H1 (cell line): ENCODE data around the gene MTIF3. TPM values are rescaled to one million over a fixed set of nuclear protein-coding genes. Genes with fewer than 3 reads are reported as not detected.

Experiments used
- CTCF ChIA-PET: fragments of 300-600 bp; sonication (Branson Sonifier 250); formaldehyde crosslinking; loops from one replicate; lab custom pipeline; 2021; ENCODE audit not compliant: partially characterized antibody; lab: Charles Lee
- POLR2A ChIA-PET: fragments of 300-600 bp; sonication (Branson Sonifier 250); formaldehyde crosslinking; loops from one replicate; lab custom pipeline; 2021; ENCODE audit warnings: inconsistent platforms; ENCODE audit not compliant: partially characterized antibody; lab: Charles Lee
- DNase-seq, 2 experiments: peaks; one replicate each; pipeline versions ENCODE4 v3.0.0 to v3.0.0-alpha.2; 2010 to 2022; ENCODE audit warnings: low spot score in 2 of 2, low read depth in 1 of 2, mixed read lengths in 1 of 2
- FAIRE-seq: peaks from 2 replicates; lab custom pipeline; 2011; peaks lifted over from hg19 to GRCh38; lab: Jason Lieb, UNC
- H2AFZ ChIP-seq: 2 replicates; pipeline ENCODE4 v1.8.1; 2012; ENCODE audit warnings: low read length, inconsistent platforms
- H2AK5ac ChIP-seq: 2 replicates; pipeline ENCODE4 v1.6.1; 2013; ENCODE audit warnings: low read depth, low read length
- H2BK120ac ChIP-seq: replicated peaks from 2 replicates; pipeline ENCODE3; 2013; ENCODE audit warnings: low read depth, low read length, inconsistent platforms
- H2BK12ac ChIP-seq: 2 replicates; pipeline ENCODE4 v1.6.1; 2013; ENCODE audit warnings: low read depth, low read length
- H2BK15ac ChIP-seq: 2 replicates; pipeline ENCODE4 v1.6.1; 2013; ENCODE audit warnings: low read length
- H2BK20ac ChIP-seq: 2 replicates; pipeline ENCODE4 v1.6.1; 2013; ENCODE audit warnings: low read length
- H2BK5ac ChIP-seq: 2 replicates; pipeline ENCODE4 v1.6.1; 2013; ENCODE audit warnings: low read depth, low read length
- H3K14ac ChIP-seq: 2 replicates; pipeline ENCODE4 v1.6.1; 2013; ENCODE audit warnings: inconsistent platforms; ENCODE audit not compliant: insufficient read length
- H3K18ac ChIP-seq: 2 replicates; pipeline ENCODE4 v1.6.1; 2013; ENCODE audit warnings: low read length; ENCODE audit errors: extremely low read depth
- H3K23ac ChIP-seq: 2 replicates; pipeline ENCODE4 v1.6.1; 2013; ENCODE audit warnings: inconsistent platforms; ENCODE audit not compliant: insufficient read length
- H3K23me2 ChIP-seq: 2 replicates; pipeline ENCODE4 v1.6.1; 2013; ENCODE audit warnings: low read depth, low read length
- H3K27ac ChIP-seq: 2 replicates; pipeline ENCODE4 v1.6.1; 2011; ENCODE audit warnings: low read depth, low read length, inconsistent platforms
- H3K27me3 ChIP-seq, 4 experiments: replicated peaks in 1 of 4; 1 replicate in 1 of 4; 2 replicates in 3 of 4; pipeline versions ENCODE4 v1.6.1 to v1.8.1; 2011 to 2013; ENCODE audit warnings: low read length in 3 of 4, mild to moderate bottlenecking in 3 of 4, inconsistent platforms in 2 of 4, mixed read lengths in 2 of 4, moderate library complexity in 1 of 4; ENCODE audit not compliant: control insufficient read depth in 3 of 4, insufficient read depth in 3 of 4; ENCODE audit errors: extremely low read depth in 1 of 4
- H3K36me3 ChIP-seq, 4 experiments: 2 replicates each; pipeline versions ENCODE4 v1.6.1 to v1.8.1; 2011 to 2013; ENCODE audit warnings: mild to moderate bottlenecking in 4 of 4, low read length in 3 of 4, moderate library complexity in 2 of 4, control low read depth in 1 of 4, inconsistent platforms in 1 of 4; ENCODE audit not compliant: insufficient read depth in 4 of 4, control insufficient read depth in 2 of 4
- H3K4ac ChIP-seq: replicated peaks from 2 replicates; pipeline ENCODE3; 2013; ENCODE audit warnings: low read length, low read depth, mixed read lengths, inconsistent platforms; ENCODE audit not compliant: insufficient read length
- H3K4me1 ChIP-seq, 4 experiments: replicated peaks in 1 of 4; 1 replicate in 1 of 4; 2 replicates in 3 of 4; pipeline versions ENCODE4 v1.6.1 to v1.8.1; 2011 to 2013; ENCODE audit warnings: low read length in 3 of 4, inconsistent platforms in 2 of 4, mixed read lengths in 1 of 4; ENCODE audit not compliant: insufficient read depth in 4 of 4, control insufficient read depth in 3 of 4
- H3K4me2 ChIP-seq, 2 experiments: 2 replicates each; pipeline versions ENCODE4 v1.6.1 to v1.8.1; 2011 to 2013; ENCODE audit warnings: low read depth in 2 of 2, low read length in 2 of 2, control low read depth in 1 of 2, inconsistent platforms in 1 of 2, mild to moderate bottlenecking in 1 of 2; ENCODE audit not compliant: insufficient read depth in 1 of 2
- H3K4me3 ChIP-seq, 4 experiments: fragments of 200-600, 300-600 bp in 1 of 4; sonication (generic), shearing (Covaris generic), sonication (Bioruptor Twin) in 1 of 4; 2 replicates each; pipeline versions ENCODE4 v1.5.1 to v1.8.1; 2011 to 2016; ENCODE audit warnings: low read length in 4 of 4, low read depth in 3 of 4, control low read depth in 2 of 4, inconsistent platforms in 2 of 4, mild to moderate bottlenecking in 2 of 4, mixed read lengths in 1 of 4, moderate library complexity in 1 of 4; ENCODE audit not compliant: insufficient read depth in 2 of 4; ENCODE audit errors: extremely low read depth in 1 of 4
- H3K56ac ChIP-seq: replicated peaks from 2 replicates; pipeline ENCODE3; 2013; ENCODE audit warnings: low read depth, mild to moderate bottlenecking, mixed read lengths, low read length, inconsistent platforms; ENCODE audit not compliant: insufficient read length
- H3K79me1 ChIP-seq: 2 replicates; pipeline ENCODE4 v1.6.1; 2013; ENCODE audit warnings: low read depth, low read length, control low read depth
- H3K79me2 ChIP-seq, 2 experiments: 2 replicates each; pipeline versions ENCODE4 v1.6.1 to v1.8.1; 2012 to 2013; ENCODE audit warnings: low read length in 2 of 2, mild to moderate bottlenecking in 2 of 2, inconsistent platforms in 1 of 2; ENCODE audit not compliant: insufficient read depth in 2 of 2, control insufficient read depth in 1 of 2
- H3K9ac ChIP-seq, 4 experiments: replicated peaks in 1 of 4; 1 replicate in 1 of 4; 2 replicates in 3 of 4; pipeline versions ENCODE4 v1.6.1 to v1.8.1; 2011 to 2013; ENCODE audit warnings: low read depth in 3 of 4, low read length in 3 of 4, control low read depth in 2 of 4, mild to moderate bottlenecking in 2 of 4, moderate library complexity in 2 of 4, inconsistent platforms in 1 of 4; ENCODE audit errors: extremely low read depth in 1 of 4
- H3K9me3 ChIP-seq, 2 experiments: 2 replicates each; pipeline versions ENCODE4 v1.6.1 to v1.8.1; 2012 to 2013; ENCODE audit warnings: mild to moderate bottlenecking in 2 of 2, moderate library complexity in 2 of 2, control low read depth in 1 of 2, inconsistent platforms in 1 of 2, low read depth in 1 of 2, low read length in 1 of 2, mixed read lengths in 1 of 2; ENCODE audit not compliant: insufficient read depth in 2 of 2
- H4K20me1 ChIP-seq, 2 experiments: replicated peaks in 1 of 2; 2 replicates each; pipeline versions ENCODE3 to v1.8.1; 2011 to 2013; ENCODE audit warnings: inconsistent platforms in 2 of 2, low read length in 2 of 2, mild to moderate bottlenecking in 1 of 2; ENCODE audit not compliant: insufficient read depth in 2 of 2, control insufficient read depth in 1 of 2
- H4K5ac ChIP-seq: 2 replicates; pipeline ENCODE4 v1.6.1; 2013; ENCODE audit warnings: low read length, low read depth, mixed read lengths, inconsistent platforms; ENCODE audit not compliant: insufficient read length
- H4K8ac ChIP-seq: 2 replicates; pipeline ENCODE4 v1.8.0; 2013; ENCODE audit warnings: mild to moderate bottlenecking, moderate library complexity, low read length, inconsistent platforms; ENCODE audit not compliant: insufficient read depth; ENCODE audit errors: extremely low read depth
- H4K91ac ChIP-seq: replicated peaks from 2 replicates; pipeline ENCODE3; 2013; ENCODE audit warnings: low read length, mixed read lengths, inconsistent platforms; ENCODE audit not compliant: insufficient read length
- BCL11A ChIP-seq, 2 experiments: IDR thresholded peaks; one replicate each; pipeline ENCODE4 v1.6.1; 2011; ENCODE audit warnings: low read depth in 2 of 2, low read length in 2 of 2, mild to moderate bottlenecking in 2 of 2
- HDAC6 ChIP-seq: IDR thresholded peaks from one replicate; pipeline ENCODE4 v1.7.1; 2012; ENCODE audit warnings: low read depth, mild to moderate bottlenecking, inconsistent platforms, low read length, moderate library complexity
- MAX ChIP-seq: IDR thresholded peaks from 2 replicates; pipeline ENCODE4 v1.6.1; 2012; ENCODE audit warnings: inconsistent platforms
- POLR2A ChIP-seq, 2 experiments: IDR thresholded peaks; 1 replicate in 1 of 2; 2 replicates in 1 of 2; pipeline ENCODE4 v1.6.1; 2011; ENCODE audit warnings: low read depth in 2 of 2, low read length in 2 of 2, mild to moderate bottlenecking in 2 of 2; ENCODE audit errors: control extremely low read depth in 1 of 2
- RAD21 ChIP-seq, 2 experiments: IDR thresholded peaks in 1 of 2; conservative IDR thresholded peaks in 1 of 2; 2 replicates each; pipeline ENCODE4 v1.6.1; 2011; ENCODE audit warnings: low read depth in 2 of 2, low read length in 2 of 2, improper control_type of control experiment in 1 of 2, inconsistent platforms in 1 of 2, mild to moderate bottlenecking in 1 of 2, moderate library complexity in 1 of 2
- RNF2 ChIP-seq: fragments of 200-900, 300-1000 bp; sonication (generic); IDR thresholded peaks from 2 replicates; pipeline ENCODE4 v1.7.1; 2016; ENCODE audit warnings: borderline replicate concordance, low read depth, mild to moderate bottlenecking, antibody characterized with exemption, low read length; ENCODE audit not compliant: poor library complexity, severe bottlenecking; ENCODE audit errors: missing control alignments
- SIRT6 ChIP-seq: IDR thresholded peaks from one replicate; pipeline ENCODE4 v1.7.1; 2012; ENCODE audit warnings: low read length, inconsistent platforms
- SP4 ChIP-seq: IDR thresholded peaks from 2 replicates; pipeline ENCODE4 v1.6.1; 2012; ENCODE audit warnings: low read length, inconsistent platforms
- TCF12 ChIP-seq: IDR thresholded peaks from 2 replicates; pipeline ENCODE4 v1.6.1; 2011; ENCODE audit warnings: low read depth, mild to moderate bottlenecking, low read length
- TEAD4 ChIP-seq: IDR thresholded peaks from 2 replicates; pipeline ENCODE4 v1.6.1; 2012; ENCODE audit warnings: low read depth, low read length, inconsistent platforms, mixed read lengths
- WGBS, 2 experiments: shearing (Covaris generic) in 1 of 2; methylation state at CpG; one replicate each; pipeline versions ENCODE4 v1.1.6 to v1.1.7; 2013 to 2015; ENCODE audit warnings: low lambda C conversion rate in 2 of 2, mixed read lengths in 2 of 2, inconsistent platforms in 1 of 2, low coverage in 1 of 2, missing lambda C conversion rate in 1 of 2; ENCODE audit not compliant: insufficient replicate concordance in 2 of 2, insufficient coverage in 1 of 2, insufficient read length in 1 of 2; ENCODE audit errors: extremely low coverage in 1 of 2, missing lambda C conversion rate in 1 of 2; 5-methylcytosine and 5-hydroxymethylcytosine counted together
- polyA plus RNA-seq, 7 experiments: library from polyadenylated mRNA; depleted of rRNA in 3 of 7; stranded (reverse) in 5 of 7; unstranded in 2 of 7; fragments of >200 nt in 5 of 7; fragments of 200-250 nt in 2 of 7; gene quantifications; 1 replicate in 5 of 7; 2 replicates in 1 of 7; 4 replicates in 1 of 7; pipeline versions ENCODE4 v1.2.1 to v1.2.3, GENCODE V29; 2011 to 2013; ENCODE audit warnings: missing spikeins in 2 of 7, mixed read lengths in 2 of 7
- total RNA-seq: library from RNA; stranded (reverse); fragmentation: NEBNext Ultra II Directional; extraction: Animal tissue kit (Norgen Biotek cat#: 25700); gene quantifications from 2 replicates; pipeline ENCODE4 v1.2.1, GENCODE V29; 2021

Gene MTIF3
- total and polyA plus RNA-seq, 2 of the 8 experiments (the other 6 are each of a cell fraction or from before 2014, with no cell fraction given), result 29.4 to 36.4 TPM

GRCh38 chr13:27393101-27393500, 57.3 kb downstream of the MTIF3 start:
- Histone ChIP-seq H2BK20ac (no peak overlapping the region), H2BK5ac (no peak overlapping the region), H3K4ac (no peak overlapping the region), H3K23ac (no peak overlapping the region), H3K79me1 (no peaks in the 10 kb centered on the region), H2BK12ac (no peak overlapping the region), H3K23me2 (no peaks in the 10 kb centered on the region), H3K4me3 (no peak overlapping the region), H3K18ac (no peak overlapping the region), H4K91ac (no peak overlapping the region), H3K9ac (no peak overlapping the region), H3K56ac (no peak overlapping the region), H2AK5ac (no peak overlapping the region), H4K20me1 (no peaks in the 10 kb centered on the region), H3K27ac (no peak overlapping the region), H2AFZ (no peak overlapping the region), H3K4me1 (no peaks in the 10 kb centered on the region), H4K8ac (no peak overlapping the region), H2BK15ac (no peak overlapping the region), H3K79me2 (no peaks in the 10 kb centered on the region), H4K5ac (no peak overlapping the region), H3K9me3 (no peaks in the 10 kb centered on the region), H3K36me3 (no peaks in the 10 kb centered on the region), H3K4me2 (no peak overlapping the region), H3K27me3 (no peaks in the 10 kb centered on the region), H3K14ac (no peak overlapping the region), H2BK120ac (no peak overlapping the region)
- FAIRE-seq, result no peak
- DNase-seq, result no peak
- TF ChIP-seq MAX (no peak), TCF12 (no peak), RAD21 (IDR thresholded peaks at IDR 0.05 in 1 of 2, conservative IDR thresholded peaks at IDR 0.05 in 1 of 2; ENCODE audit: low read depth in 2 of 2, low read length in 2 of 2) (no peak), BCL11A (IDR thresholded peaks at IDR 0.05; ENCODE audit: low read depth in 2 of 2, low read length in 2 of 2) (no peak), POLR2A (IDR thresholded peaks at IDR 0.05; ENCODE audit: control extremely low read depth in 1 of 2, low read depth in 2 of 2, low read length in 2 of 2) (no peak), RNF2 (no peak), SP4 (no peak), SIRT6 (no peak), TEAD4 (no peak), HDAC6 (no peak)
- CTCF ChIA-PET, result interaction anchor here (0.6 to 2.9 kb wide), 7 partner anchors 9 to 167 kb away, joined by 3 to 8 read pairs (median 4); no protein-coding TSS in a partner anchor
- WGBS, 2 experiments, result 81% methylated on average over 4 of the region's 4 CpGs; no CpG with 5 or more reads in 1 of the 2 experiments
- POLR2A ChIA-PET, result interaction anchor here (0.7 kb wide), 1 partner anchor 12 kb away, joined by 3 read pairs; no protein-coding TSS in a partner anchor
